NCI-H510A (cell line): ENCODE data around the gene CCNB3.
"Not testable (repeated sequence)": the region's sequence is repeated elsewhere in the genome, so short reads cannot be mapped to it uniquely, and the experiment has no call there.

Source experiments
- DNase-seq: peaks from one replicate; lab custom pipeline; 2025; lab: John Stamatoyannopoulos, UW

CCNB3 gene

GRCh38 chrX:50204364-50204899 lies at the start of gene CCNB3:
Gene CCNB3 (plus strand): TSS chrX:50204765. CDS start chrX:50285164, 80,399 bp downstream.
- DNase-seq: peak; percentile 21

- DNase-seq: no peak
These were observed 46.9 kb upstream of the CCNB3 start for GRCh38 chrX:50157545-50158135.

GRCh38 chrX:50158593-50158992 lies 46.0 kb upstream of the CCNB3 start:
- DNase-seq: no peak

GRCh38 chrX:50161127-50161526 lies 43.4 kb upstream of the CCNB3 start:
- no peak for DNase-seq

GRCh38 chrX:50165727-50166126 lies 38.8 kb upstream of the CCNB3 start:
- DNase-seq: no peak

- no peak for DNase-seq
These were observed 37.2 kb upstream of the CCNB3 start for GRCh38 chrX:50167366-50167765.

- DNase-seq: no peak
These were observed 36.3 kb upstream of the CCNB3 start for GRCh38 chrX:50168241-50168687.

GRCh38 chrX:50169717-50170116 lies 34.8 kb upstream of the CCNB3 start:
- DNase-seq: no peak

GRCh38 chrX:50180073-50180940 lies 24.3 kb upstream of the CCNB3 start:
- no peak for DNase-seq

- DNase-seq: no peak
These were observed 20.7 kb upstream of the CCNB3 start for GRCh38 chrX:50183891-50184290.

- DNase-seq: no peak
These were observed 15.5 kb upstream of the CCNB3 start for GRCh38 chrX:50188859-50189600.

- DNase-seq: no peak
These were observed 6.2 kb upstream of the CCNB3 start for GRCh38 chrX:50198348-50198747.

- DNase-seq: no peak
These were observed 3.7 kb upstream of the CCNB3 start, which contains the start of gene AKAP4 for GRCh38 chrX:50200907-50201306. Gene AKAP4 (minus strand): TSS chrX:50201007. CDS start chrX:50200889, 118 bp downstream.

GRCh38 chrX:50202539-50202938 lies 2.0 kb upstream of the CCNB3 start:
- no peak for DNase-seq

GRCh38 chrX:50206753-50207152 lies 2.2 kb downstream of the CCNB3 start:
- no peak for DNase-seq

- no peak for DNase-seq
These were observed 6.9 kb downstream of the CCNB3 start for GRCh38 chrX:50211510-50211909.

GRCh38 chrX:50281253-50281652 lies 76.7 kb downstream of the CCNB3 start:
- no peak for DNase-seq

GRCh38 chrX:50327235-50327634 lies 122.7 kb downstream of the CCNB3 start:
- no peak for DNase-seq

- DNase-seq: not testable (repeated sequence)
These were observed 128.1 kb downstream of the CCNB3 start for GRCh38 chrX:50332668-50333067.

- no peak for DNase-seq
These were observed 128.7 kb downstream of the CCNB3 start for GRCh38 chrX:50333308-50333707.

- no peak for DNase-seq
These were observed 139.4 kb downstream of the CCNB3 start for GRCh38 chrX:50343917-50344316.

- DNase-seq: no peak
These were observed 168.4 kb downstream of the CCNB3 start for GRCh38 chrX:50372966-50373365.
